ENCODE results near the gene SIL1. TPM values are rescaled to one million over a fixed set of nuclear protein-coding genes. Genes with fewer than 3 reads are reported as not detected.

Gene SIL1
- polyA plus RNA-seq, 12 donors: 19.6 to 46.8 (median 27.2) TPM; not detected in 1

Other genes starting within 250 kb of the SIL1 start
- 100 to 1,000 TPM in 11 of 12 donors, not detected in 1; 259 to 407 (median 356) TPM for gene MATR3, start 95.4 kb upstream of the SIL1 start, polyA plus RNA-seq (ENCODE audit: insufficient read length in 12 of 12)
- gene PAIP2, start 143.5 kb upstream of the SIL1 start, polyA plus RNA-seq (ENCODE audit: insufficient read length in 12 of 12): 100 to 1,000 TPM in 11 of 12 donors, not detected in 1; 102 to 182 (median 133) TPM
- gene SLC23A1, start 184.9 kb upstream of the SIL1 start, polyA plus RNA-seq (ENCODE audit: insufficient read length in 12 of 12): 1 to 10 TPM in 1 of 12 donors, under 1 TPM in 9, not detected in 2; 0.14 to 1.5 (median 0.56) TPM
- 1 to 10 TPM in 2 of 12 donors, under 1 TPM in 8, not detected in 2; 0.10 to 3.0 (median 0.39) TPM for gene MZB1, start 191.5 kb upstream of the SIL1 start, polyA plus RNA-seq (ENCODE audit: insufficient read length in 12 of 12)
- 10 to 100 TPM in 11 of 12 donors, not detected in 1; 12.2 to 61.0 (median 29.0) TPM for gene PROB1, start 196.7 kb upstream of the SIL1 start, polyA plus RNA-seq (ENCODE audit: insufficient read length in 12 of 12)
- gene SPATA24, start 205.7 kb upstream of the SIL1 start, polyA plus RNA-seq (ENCODE audit: insufficient read length in 12 of 12): 10 to 100 TPM in 5 of 12 donors, 1 to 10 TPM in 5, not detected in 2; 7.1 to 13.2 (median 10.6) TPM
- 10 to 100 TPM; 10.4 to 82.0 (median 27.2) TPM for gene DNAJC18, start 241.2 kb upstream of the SIL1 start, polyA plus RNA-seq (ENCODE audit: insufficient read length in 12 of 12)